GM18873 (cell line): ENCODE results near the gene SERAC1.

ENCODE experiments used
- ATAC-seq: cut with Tn5 transposase; IDR thresholded peaks from one replicate; pipeline ENCODE4 v1.9.1; 2021; ENCODE audit warnings: mild to moderate bottlenecking, moderate library complexity, moderate number of reproducible peaks; ENCODE audit not compliant: unreplicated experiment, low FRiP score

Gene SERAC1

DNA sequence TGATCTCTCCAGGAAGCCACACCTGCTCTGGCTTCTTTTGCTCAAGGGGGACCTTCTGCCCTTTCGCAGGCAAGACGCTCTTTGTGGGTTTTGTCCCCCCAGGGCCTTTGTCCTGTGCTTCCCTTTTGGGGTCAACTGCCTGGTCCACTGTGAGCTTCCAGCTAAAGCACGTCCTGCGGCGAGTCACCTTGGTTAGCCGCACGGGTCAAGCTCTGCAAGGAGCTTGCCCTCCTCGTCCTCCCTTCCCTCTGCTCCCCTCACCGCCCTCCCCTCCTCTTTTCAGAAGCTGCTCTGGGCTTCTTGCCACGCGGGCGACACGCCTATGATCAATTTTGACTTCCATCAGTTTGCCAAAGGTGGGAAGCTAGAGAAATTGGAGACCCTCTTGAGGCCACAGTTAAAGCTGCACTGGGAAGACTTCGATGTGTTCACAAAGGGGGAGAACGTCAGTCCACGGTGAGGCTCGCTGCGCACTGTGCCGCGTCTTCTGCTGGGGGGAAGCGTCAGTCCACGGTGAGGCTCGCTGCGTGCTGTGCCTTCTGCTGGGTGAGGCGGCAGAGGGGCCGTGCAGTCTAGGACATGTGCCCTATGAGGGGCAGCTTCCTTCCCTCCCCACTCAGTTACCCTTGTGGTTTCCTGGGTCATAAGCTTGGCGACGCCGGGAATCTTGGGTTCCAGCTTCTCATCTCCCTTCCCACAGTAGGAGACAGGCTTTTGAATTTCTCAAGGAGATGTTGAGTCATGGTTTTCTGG lies 106.2 kb downstream of the SERAC1 start:
- no peak for ATAC-seq

DNA sequence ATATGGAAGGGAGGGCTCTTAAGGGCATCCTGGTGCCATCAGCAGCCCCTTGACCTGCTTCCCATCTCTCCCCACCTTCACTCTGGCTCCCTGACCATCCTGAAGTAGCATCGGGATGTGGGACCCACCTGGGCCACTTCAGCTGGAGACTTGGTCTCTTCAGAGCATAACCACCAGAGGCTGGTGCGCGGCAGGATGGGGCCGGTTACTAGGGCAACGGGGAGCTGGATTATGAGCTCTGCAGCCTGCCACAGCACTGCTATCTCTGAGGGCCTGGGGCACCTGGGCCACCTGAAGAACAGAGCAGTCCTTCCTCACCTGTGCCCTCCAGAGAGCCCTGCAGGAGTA lies 106.7 kb downstream of the SERAC1 start:
- no peak for ATAC-seq

GRCh38 chr6:158060455-158061360 lies 107.4 kb downstream of the SERAC1 start:
- no peak for ATAC-seq
